H1 (cell line): ENCODE results near the gene KPNA6. TPM values are rescaled to one million over a fixed set of nuclear protein-coding genes. Genes with fewer than 3 reads are reported as not detected.
A peak's percentile ranks its signal among the peaks of the same experiment; 100 is the strongest.

Source experiments
- CTCF ChIA-PET: fragments of 300-600 bp; sonication (Branson Sonifier 250); formaldehyde crosslinking; loops from one replicate; lab custom pipeline; 2021; ENCODE audit not compliant: partially characterized antibody; lab: Charles Lee
- POLR2A ChIA-PET: fragments of 300-600 bp; sonication (Branson Sonifier 250); formaldehyde crosslinking; loops from one replicate; lab custom pipeline; 2021; ENCODE audit warnings: inconsistent platforms; ENCODE audit not compliant: partially characterized antibody; lab: Charles Lee
- DNase-seq, 2 experiments: peaks; one replicate each; pipeline versions ENCODE4 v3.0.0 to v3.0.0-alpha.2; 2010 to 2022; ENCODE audit warnings: low spot score in 2 of 2, low read depth in 1 of 2, mixed read lengths in 1 of 2
- FAIRE-seq: peaks from 2 replicates; lab custom pipeline; 2011; peaks lifted over from hg19 to GRCh38; lab: Jason Lieb, UNC
- H2AFZ ChIP-seq: 2 replicates; pipeline ENCODE4 v1.8.1; 2012; ENCODE audit warnings: low read length, inconsistent platforms
- H2AK5ac ChIP-seq: 2 replicates; pipeline ENCODE4 v1.6.1; 2013; ENCODE audit warnings: low read depth, low read length
- H2BK120ac ChIP-seq: replicated peaks from 2 replicates; pipeline ENCODE3; 2013; ENCODE audit warnings: low read depth, low read length, inconsistent platforms
- H2BK12ac ChIP-seq: 2 replicates; pipeline ENCODE4 v1.6.1; 2013; ENCODE audit warnings: low read depth, low read length
- H2BK15ac ChIP-seq: 2 replicates; pipeline ENCODE4 v1.6.1; 2013; ENCODE audit warnings: low read length
- H2BK20ac ChIP-seq: 2 replicates; pipeline ENCODE4 v1.6.1; 2013; ENCODE audit warnings: low read length
- H2BK5ac ChIP-seq: 2 replicates; pipeline ENCODE4 v1.6.1; 2013; ENCODE audit warnings: low read depth, low read length
- H3K14ac ChIP-seq: 2 replicates; pipeline ENCODE4 v1.6.1; 2013; ENCODE audit warnings: inconsistent platforms; ENCODE audit not compliant: insufficient read length
- H3K18ac ChIP-seq: 2 replicates; pipeline ENCODE4 v1.6.1; 2013; ENCODE audit warnings: low read length; ENCODE audit errors: extremely low read depth
- H3K23ac ChIP-seq: 2 replicates; pipeline ENCODE4 v1.6.1; 2013; ENCODE audit warnings: inconsistent platforms; ENCODE audit not compliant: insufficient read length
- H3K23me2 ChIP-seq: 2 replicates; pipeline ENCODE4 v1.6.1; 2013; ENCODE audit warnings: low read depth, low read length
- H3K27ac ChIP-seq: 2 replicates; pipeline ENCODE4 v1.6.1; 2011; ENCODE audit warnings: low read depth, low read length, inconsistent platforms
- H3K27me3 ChIP-seq, 4 experiments: replicated peaks in 1 of 4; 1 replicate in 1 of 4; 2 replicates in 3 of 4; pipeline versions ENCODE4 v1.6.1 to v1.8.1; 2011 to 2013; ENCODE audit warnings: low read length in 3 of 4, mild to moderate bottlenecking in 3 of 4, inconsistent platforms in 2 of 4, mixed read lengths in 2 of 4, moderate library complexity in 1 of 4; ENCODE audit not compliant: control insufficient read depth in 3 of 4, insufficient read depth in 3 of 4; ENCODE audit errors: extremely low read depth in 1 of 4
- H3K36me3 ChIP-seq, 4 experiments: 2 replicates each; pipeline versions ENCODE4 v1.6.1 to v1.8.1; 2011 to 2013; ENCODE audit warnings: mild to moderate bottlenecking in 4 of 4, low read length in 3 of 4, moderate library complexity in 2 of 4, control low read depth in 1 of 4, inconsistent platforms in 1 of 4; ENCODE audit not compliant: insufficient read depth in 4 of 4, control insufficient read depth in 2 of 4
- H3K4ac ChIP-seq: replicated peaks from 2 replicates; pipeline ENCODE3; 2013; ENCODE audit warnings: low read length, low read depth, mixed read lengths, inconsistent platforms; ENCODE audit not compliant: insufficient read length
- H3K4me1 ChIP-seq, 4 experiments: replicated peaks in 1 of 4; 1 replicate in 1 of 4; 2 replicates in 3 of 4; pipeline versions ENCODE4 v1.6.1 to v1.8.1; 2011 to 2013; ENCODE audit warnings: low read length in 3 of 4, inconsistent platforms in 2 of 4, mixed read lengths in 1 of 4; ENCODE audit not compliant: insufficient read depth in 4 of 4, control insufficient read depth in 3 of 4
- H3K4me2 ChIP-seq, 2 experiments: 2 replicates each; pipeline versions ENCODE4 v1.6.1 to v1.8.1; 2011 to 2013; ENCODE audit warnings: low read depth in 2 of 2, low read length in 2 of 2, control low read depth in 1 of 2, inconsistent platforms in 1 of 2, mild to moderate bottlenecking in 1 of 2; ENCODE audit not compliant: insufficient read depth in 1 of 2
- H3K4me3 ChIP-seq, 4 experiments: fragments of 200-600, 300-600 bp in 1 of 4; sonication (generic), shearing (Covaris generic), sonication (Bioruptor Twin) in 1 of 4; 2 replicates each; pipeline versions ENCODE4 v1.5.1 to v1.8.1; 2011 to 2016; ENCODE audit warnings: low read length in 4 of 4, low read depth in 3 of 4, control low read depth in 2 of 4, inconsistent platforms in 2 of 4, mild to moderate bottlenecking in 2 of 4, mixed read lengths in 1 of 4, moderate library complexity in 1 of 4; ENCODE audit not compliant: insufficient read depth in 2 of 4; ENCODE audit errors: extremely low read depth in 1 of 4
- H3K56ac ChIP-seq: replicated peaks from 2 replicates; pipeline ENCODE3; 2013; ENCODE audit warnings: low read depth, mild to moderate bottlenecking, mixed read lengths, low read length, inconsistent platforms; ENCODE audit not compliant: insufficient read length
- H3K79me1 ChIP-seq: 2 replicates; pipeline ENCODE4 v1.6.1; 2013; ENCODE audit warnings: low read depth, low read length, control low read depth
- H3K79me2 ChIP-seq, 2 experiments: 2 replicates each; pipeline versions ENCODE4 v1.6.1 to v1.8.1; 2012 to 2013; ENCODE audit warnings: low read length in 2 of 2, mild to moderate bottlenecking in 2 of 2, inconsistent platforms in 1 of 2; ENCODE audit not compliant: insufficient read depth in 2 of 2, control insufficient read depth in 1 of 2
- H3K9ac ChIP-seq, 4 experiments: replicated peaks in 1 of 4; 1 replicate in 1 of 4; 2 replicates in 3 of 4; pipeline versions ENCODE4 v1.6.1 to v1.8.1; 2011 to 2013; ENCODE audit warnings: low read depth in 3 of 4, low read length in 3 of 4, control low read depth in 2 of 4, mild to moderate bottlenecking in 2 of 4, moderate library complexity in 2 of 4, inconsistent platforms in 1 of 4; ENCODE audit errors: extremely low read depth in 1 of 4
- H3K9me3 ChIP-seq, 2 experiments: 2 replicates each; pipeline versions ENCODE4 v1.6.1 to v1.8.1; 2012 to 2013; ENCODE audit warnings: mild to moderate bottlenecking in 2 of 2, moderate library complexity in 2 of 2, control low read depth in 1 of 2, inconsistent platforms in 1 of 2, low read depth in 1 of 2, low read length in 1 of 2, mixed read lengths in 1 of 2; ENCODE audit not compliant: insufficient read depth in 2 of 2
- H4K20me1 ChIP-seq, 2 experiments: replicated peaks in 1 of 2; 2 replicates each; pipeline versions ENCODE3 to v1.8.1; 2011 to 2013; ENCODE audit warnings: inconsistent platforms in 2 of 2, low read length in 2 of 2, mild to moderate bottlenecking in 1 of 2; ENCODE audit not compliant: insufficient read depth in 2 of 2, control insufficient read depth in 1 of 2
- H4K5ac ChIP-seq: 2 replicates; pipeline ENCODE4 v1.6.1; 2013; ENCODE audit warnings: low read length, low read depth, mixed read lengths, inconsistent platforms; ENCODE audit not compliant: insufficient read length
- H4K8ac ChIP-seq: 2 replicates; pipeline ENCODE4 v1.8.0; 2013; ENCODE audit warnings: mild to moderate bottlenecking, moderate library complexity, low read length, inconsistent platforms; ENCODE audit not compliant: insufficient read depth; ENCODE audit errors: extremely low read depth
- H4K91ac ChIP-seq: replicated peaks from 2 replicates; pipeline ENCODE3; 2013; ENCODE audit warnings: low read length, mixed read lengths, inconsistent platforms; ENCODE audit not compliant: insufficient read length
- CBX8 ChIP-seq: fragments of 300-800, 300-1000 bp; sonication (generic); IDR thresholded peaks from 2 replicates; pipeline ENCODE4 v1.7.1; 2016; ENCODE audit warnings: low read depth, low read length, borderline replicate concordance
- CHD1 ChIP-seq: IDR thresholded peaks from 2 replicates; pipeline ENCODE4 v1.6.1; 2012; ENCODE audit warnings: low read depth, low read length, improper control_type of control experiment
- CTCF ChIP-seq, 3 experiments: IDR thresholded peaks; 1 replicate in 2 of 3; 2 replicates in 1 of 3; pipeline versions ENCODE4 v1.5.1 to v1.6.1; 2011; ENCODE audit warnings: low read length in 3 of 3, mild to moderate bottlenecking in 3 of 3, inconsistent platforms in 2 of 3, low read depth in 1 of 3, moderate library complexity in 1 of 3; ENCODE audit not compliant: insufficient read depth in 1 of 3; ENCODE audit errors: control extremely low read depth in 1 of 3
- EZH2 ChIP-seq: fragments of 200-600 bp; sonication (generic); IDR thresholded peaks from 2 replicates; pipeline ENCODE4 v1.7.1; 2012; ENCODE audit warnings: low read depth, mild to moderate bottlenecking, moderate library complexity, low read length, inconsistent platforms; ENCODE audit not compliant: severe bottlenecking
- GTF2F1 ChIP-seq: IDR thresholded peaks from 2 replicates; pipeline ENCODE4 v1.6.1; 2012; ENCODE audit warnings: low read depth, low read length, improper control_type of control experiment, borderline replicate concordance
- RBBP5 ChIP-seq: IDR thresholded peaks from 2 replicates; pipeline ENCODE4 v1.7.1; 2012; ENCODE audit warnings: low read depth, mild to moderate bottlenecking, inconsistent platforms, low read length, moderate library complexity, borderline replicate concordance
- SIX5 ChIP-seq: IDR thresholded peaks from 2 replicates; pipeline ENCODE4 v1.6.1; 2011; ENCODE audit warnings: mild to moderate bottlenecking, low read depth, low read length
- SRF ChIP-seq: IDR thresholded peaks from 2 replicates; pipeline ENCODE4 v1.6.1; 2011; ENCODE audit warnings: mild to moderate bottlenecking, low read depth, low read length, moderate library complexity
- TBP ChIP-seq: IDR thresholded peaks from 2 replicates; pipeline ENCODE4 v1.6.1; 2011; ENCODE audit warnings: low read depth, low read length, improper control_type of control experiment
- TEAD4 ChIP-seq: IDR thresholded peaks from 2 replicates; pipeline ENCODE4 v1.6.1; 2012; ENCODE audit warnings: low read depth, low read length, inconsistent platforms, mixed read lengths
- YY1 ChIP-seq: IDR thresholded peaks from 2 replicates; pipeline ENCODE4 v1.6.1; 2011; ENCODE audit warnings: low read depth, mild to moderate bottlenecking, low read length
- WGBS, 2 experiments: shearing (Covaris generic) in 1 of 2; methylation state at CpG; one replicate each; pipeline versions ENCODE4 v1.1.6 to v1.1.7; 2013 to 2015; ENCODE audit warnings: low lambda C conversion rate in 2 of 2, mixed read lengths in 2 of 2, inconsistent platforms in 1 of 2, low coverage in 1 of 2, missing lambda C conversion rate in 1 of 2; ENCODE audit not compliant: insufficient replicate concordance in 2 of 2, insufficient coverage in 1 of 2, insufficient read length in 1 of 2; ENCODE audit errors: extremely low coverage in 1 of 2, missing lambda C conversion rate in 1 of 2; 5-methylcytosine and 5-hydroxymethylcytosine counted together
- polyA plus RNA-seq, 7 experiments: library from polyadenylated mRNA; depleted of rRNA in 3 of 7; stranded (reverse) in 5 of 7; unstranded in 2 of 7; fragments of >200 nt in 5 of 7; fragments of 200-250 nt in 2 of 7; gene quantifications; 1 replicate in 5 of 7; 2 replicates in 1 of 7; 4 replicates in 1 of 7; pipeline versions ENCODE4 v1.2.1 to v1.2.3, GENCODE V29; 2011 to 2013; ENCODE audit warnings: missing spikeins in 2 of 7, mixed read lengths in 2 of 7
- total RNA-seq: library from RNA; stranded (reverse); fragmentation: NEBNext Ultra II Directional; extraction: Animal tissue kit (Norgen Biotek cat#: 25700); gene quantifications from 2 replicates; pipeline ENCODE4 v1.2.1, GENCODE V29; 2021

The KPNA6 gene
- total and polyA plus RNA-seq, 2 of the 8 experiments (the other 6 are each of a cell fraction or from before 2014, with no cell fraction given), result 24.2 to 120 TPM

- no peak overlapping the region for H2AFZ ChIP-seq
- no peak overlapping the region for H3K9ac ChIP-seq
- CTCF ChIA-PET, result interaction anchor here (0.9 to 2.9 kb wide), 2 partner anchors 129 to 170 kb away, joined by 3 to 10 read pairs; no protein-coding TSS in a partner anchor
- TF ChIP-seq SRF (no peak), TEAD4 (no peak), RBBP5 (no peak), YY1 (no peak), GTF2F1 (no peak), SIX5 (no peak), CHD1 (no peak), EZH2 (no peak), TBP (no peak), CTCF (IDR thresholded peaks at IDR 0.05; ENCODE audit: control extremely low read depth in 1 of 3, insufficient read depth in 1 of 3, low read depth in 1 of 3, low read length in 3 of 3) (no peak), CBX8 (no peak)
Measured at GRCh38 chr1:32106663-32107275, 1.1 kb upstream of the KPNA6 start.

More at GRCh38 chr1:32106663-32107275, 1.1 kb upstream of the KPNA6 start:
- Histone ChIP-seq H3K23me2 (no peaks in the 10 kb centered on the region), H4K20me1 (peaks cover 3 to 5% of the 10 kb centered on the region in 2 experiments), H2BK15ac (no peak overlapping the region), H4K91ac (no peak overlapping the region), H2BK20ac (no peak overlapping the region), H3K79me2 (peaks cover 15 to 35% of the 10 kb centered on the region in 2 experiments), H3K14ac (no peak overlapping the region), H4K5ac (no peak overlapping the region), H3K9me3 (no peaks in the 10 kb centered on the region), H2BK12ac (no peak overlapping the region), H3K4me3 (no peak overlapping the region), H2AK5ac (no peak overlapping the region), H4K8ac (no peak overlapping the region), H3K36me3 (peaks cover 0 to 8% (median 1%) of the 10 kb centered on the region in 4 experiments; a peak in 2 of 8 replicates), H3K4me1 (peaks cover 0 to 1% (median 0%) of the 10 kb centered on the region in 4 experiments; a peak in 1 of 7 replicates), H3K4ac (no peak overlapping the region), H3K79me1 (peaks cover 2% of the 10 kb centered on the region), H3K23ac (no peak overlapping the region), H2BK5ac (no peak overlapping the region), H3K56ac (no peak overlapping the region), H3K18ac (no peak overlapping the region), H3K4me2 (peak overlapping the region in 1 of 2 experiments; percentile 83; a peak in 1 of 4 replicates), H3K27me3 (no peaks in the 10 kb centered on the region), H2BK120ac (no peak overlapping the region), H3K27ac (no peak overlapping the region)
- 96% methylated on average over 9 of the region's 9 CpGs; no CpG with 5 or more reads in 1 of the 2 experiments for WGBS, 2 experiments
- POLR2A ChIA-PET, result interaction anchor here (0.7 to 3.4 kb wide), 8 partner anchors 15 to 98 kb away, joined by 3 to 32 read pairs (median 6); partner anchors contain the start of genes IQCC, TMEM39B and TXLNA
- FAIRE-seq (no peak), DNase-seq (no peak)
